Peyer's patch (tissue), 4 donors: Measurements from ENCODE around the gene DPP7. TPM values are rescaled to one million over a fixed set of nuclear protein-coding genes. Genes with fewer than 3 reads are reported as not detected.

Experiments
- DNase-seq, 3 donors: peaks; one replicate each; pipeline ENCODE4 v3.0.0-alpha.2; 2017 to 2019
- H3K27ac ChIP-seq, 4 donors: fragments of 200-600 bp; sonication (generic); one replicate each; pipeline ENCODE4 v1.5.1; 2016 to 2019
- H3K27me3 ChIP-seq, 2 donors: fragments of 200-600 bp; sonication (generic); one replicate each; pipeline ENCODE4 v1.5.1; 2019
- H3K36me3 ChIP-seq, 3 donors: fragments of 200-600 bp; sonication (generic); one replicate each; pipeline ENCODE4 v1.5.1; 2016 to 2019
- H3K4me1 ChIP-seq, 4 donors: fragments of 200-600 bp; sonication (generic); one replicate each; pipeline ENCODE4 v1.5.1; 2016 to 2019
- H3K4me3 ChIP-seq, 4 donors: fragments of 200-600 bp; sonication (generic); 1 replicate in 3 of 4; 2 replicates in 1 of 4; pipeline ENCODE4 v1.5.1; 2016 to 2019; ENCODE audit warnings: mild to moderate bottlenecking in 1 of 4
- H3K9me3 ChIP-seq, 4 donors: fragments of 200-600 bp; sonication (generic); one replicate each; pipeline ENCODE4 v1.5.1; 2016 to 2019; ENCODE audit warnings: mild to moderate bottlenecking in 1 of 4
- CTCF ChIP-seq, 6 experiments: fragments of 450-650 bp in 4 of 6; fragments of 200-600 bp in 2 of 6; sonication (generic) in 1 of 6; IDR thresholded peaks; one replicate each; pipeline ENCODE4 v1.5.1; 2017 to 2019; ENCODE audit warnings: antibody characterized with exemption in 6 of 6, mild to moderate bottlenecking in 3 of 6, moderate library complexity in 1 of 6
- POLR2A ChIP-seq, 2 donors: fragments of 450-650 bp; IDR thresholded peaks; one replicate each; pipeline ENCODE4 v1.5.1; 2017; ENCODE audit warnings: antibody characterized with exemption in 2 of 2, mild to moderate bottlenecking in 2 of 2, moderate library complexity in 2 of 2
- total RNA-seq, 4 donors: library from RNA; depleted of rRNA; stranded (reverse); fragments of >200 nt; gene quantifications; one replicate each; pipeline ENCODE4 v1.1.0, GENCODE V29; 2016

DPP7 gene
- total RNA-seq, 4 donors from 2014 or later, result 44.7 to 177 (median 76.7) TPM

GRCh38 chr9:137146527-137146918, 32.0 kb upstream of the DPP7 start:
- H3K9me3 ChIP-seq, result no peaks in the 10 kb centered on the region
- DNase-seq, result no peak
- no peak for TF ChIP-seq CTCF (IDR thresholded peaks at IDR 0.05)
- TF ChIP-seq POLR2A (IDR thresholded peaks at IDR 0.05), result no peak
- no peaks in the 10 kb centered on the region for H3K4me1 ChIP-seq
- no peak overlapping the region for H3K27ac ChIP-seq
- no peaks in the 10 kb centered on the region for H3K36me3 ChIP-seq
- H3K4me3 ChIP-seq, result no peak overlapping the region
- no peaks in the 10 kb centered on the region for H3K27me3 ChIP-seq

GRCh38 chr9:137145731-137146526, 31.4 kb upstream of the DPP7 start:
- DNase-seq, result no peak
- no peak overlapping the region for H3K4me3 ChIP-seq
- no peaks in the 10 kb centered on the region for H3K4me1 ChIP-seq
- H3K27me3 ChIP-seq, result peaks cover 0 to 3% of the 10 kb centered on the region in 2 donors
- H3K9me3 ChIP-seq, result no peaks in the 10 kb centered on the region
- TF ChIP-seq CTCF (IDR thresholded peaks at IDR 0.05) (no peak), POLR2A (IDR thresholded peaks at IDR 0.05) (no peak)
- no peak overlapping the region for H3K27ac ChIP-seq
- no peaks in the 10 kb centered on the region for H3K36me3 ChIP-seq

- Histone ChIP-seq H3K36me3 (no peaks in the 10 kb centered on the region), H3K27me3 (peaks cover 0 to 11% of the 10 kb centered on the region in 2 donors), H3K27ac (no peak overlapping the region), H3K4me3 (no peak overlapping the region), H3K4me1 (peaks cover 0 to 5% (median 3%) of the 10 kb centered on the region in 4 donors), H3K9me3 (no peaks in the 10 kb centered on the region)
- no peak for TF ChIP-seq POLR2A (IDR thresholded peaks at IDR 0.05)
- no peak for TF ChIP-seq CTCF (IDR thresholded peaks at IDR 0.05)
- DNase-seq, result no peak
These were observed 28.9 kb upstream of the DPP7 start for GRCh38 chr9:137143459-137143858.

GRCh38 chr9:137141976-137142936, 27.7 kb upstream of the DPP7 start:
- DNase-seq, result no peak
- no peaks in the 10 kb centered on the region for H3K36me3 ChIP-seq
- H3K9me3 ChIP-seq, result no peaks in the 10 kb centered on the region
- H3K4me1 ChIP-seq, result peaks cover 0 to 5% (median 3%) of the 10 kb centered on the region in 4 donors
- no peak for TF ChIP-seq POLR2A (IDR thresholded peaks at IDR 0.05)
- TF ChIP-seq CTCF (IDR thresholded peaks at IDR 0.05), result no peak
- H3K4me3 ChIP-seq, result no peak overlapping the region
- no peak overlapping the region for H3K27ac ChIP-seq
- peaks cover 0 to 22% of the 10 kb centered on the region in 2 donors for H3K27me3 ChIP-seq

GRCh38 chr9:137141050-137141810, 26.7 kb upstream of the DPP7 start:
- TF ChIP-seq CTCF (IDR thresholded peaks at IDR 0.05), result no peak

More at GRCh38 chr9:137141050-137141810, 26.7 kb upstream of the DPP7 start:
- Histone ChIP-seq H3K27me3 (peaks cover 0 to 24% of the 10 kb centered on the region in 2 donors), H3K9me3 (no peaks in the 10 kb centered on the region), H3K36me3 (no peaks in the 10 kb centered on the region), H3K4me3 (no peak overlapping the region), H3K4me1 (peaks cover 0 to 6% (median 3%) of the 10 kb centered on the region in 4 donors), H3K27ac (no peak overlapping the region)
- DNase-seq, result no peak
